ENCODE measurements around the gene GALNT13.
"Not testable (repeated sequence)": the region's sequence is repeated elsewhere in the genome, so short reads cannot be mapped to it uniquely, and the experiment has no call there.

Gene GALNT13

DNA sequence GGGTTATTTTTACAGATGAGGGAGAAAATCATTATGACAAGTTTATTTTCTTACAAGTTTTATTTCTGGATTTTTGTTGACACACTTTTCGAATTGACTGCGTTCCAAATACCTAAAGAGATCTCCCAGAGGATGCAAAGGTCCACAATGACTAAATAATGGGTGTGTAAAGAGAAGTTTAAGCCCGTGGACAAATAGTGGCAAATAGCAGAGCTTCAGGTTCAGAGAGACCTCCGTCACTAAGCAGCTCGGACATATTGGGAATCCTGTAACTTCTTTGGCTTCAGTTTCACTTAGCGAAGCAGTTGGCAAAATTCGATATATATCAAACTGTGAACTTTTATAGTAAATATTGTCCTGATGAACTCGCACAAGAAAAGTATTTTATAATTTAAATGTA lies 556.3 kb downstream of the GALNT13 start:
- DNase-seq, result no peak

DNA sequence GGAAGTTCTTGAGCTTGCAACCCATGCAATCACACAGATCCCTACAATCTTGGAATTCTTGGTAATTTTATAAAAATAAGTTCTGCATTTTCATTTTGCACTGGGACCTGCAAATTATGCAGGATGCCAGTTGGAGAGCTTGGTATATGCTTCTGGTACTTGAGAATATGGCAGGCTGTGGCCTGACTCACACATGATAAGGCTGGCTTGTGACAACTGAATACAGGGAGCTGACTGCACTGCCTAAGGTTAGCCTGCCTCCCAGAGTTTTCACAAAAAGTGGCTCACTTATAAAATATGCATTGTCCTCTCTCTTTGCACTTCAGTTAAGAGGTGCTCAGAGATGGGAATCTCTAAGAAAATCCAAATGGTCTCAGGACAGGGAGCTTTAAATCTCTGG lies 561.3 kb downstream of the GALNT13 start:
- DNase-seq, result no peak

DNA sequence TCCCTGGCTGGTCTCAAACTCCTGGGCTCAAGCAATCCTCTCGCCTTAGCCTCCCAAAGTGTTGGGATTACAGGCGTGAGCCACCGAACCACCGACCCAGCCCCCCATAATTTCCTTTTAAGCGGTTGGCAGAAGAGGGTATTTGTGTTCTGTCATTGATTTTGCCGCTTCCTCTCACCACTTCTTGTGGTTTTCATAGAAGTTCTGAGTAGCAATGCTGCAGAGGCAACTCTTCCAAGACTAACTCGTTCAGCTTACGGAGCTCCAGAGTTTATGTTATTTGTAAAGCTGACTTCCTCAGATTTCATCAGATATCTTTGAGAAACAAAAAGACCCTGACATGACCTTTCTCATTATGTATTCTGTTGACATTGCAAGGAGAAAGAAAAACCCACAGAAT lies 565.4 kb downstream of the GALNT13 start:
- DNase-seq, result no peak

DNA sequence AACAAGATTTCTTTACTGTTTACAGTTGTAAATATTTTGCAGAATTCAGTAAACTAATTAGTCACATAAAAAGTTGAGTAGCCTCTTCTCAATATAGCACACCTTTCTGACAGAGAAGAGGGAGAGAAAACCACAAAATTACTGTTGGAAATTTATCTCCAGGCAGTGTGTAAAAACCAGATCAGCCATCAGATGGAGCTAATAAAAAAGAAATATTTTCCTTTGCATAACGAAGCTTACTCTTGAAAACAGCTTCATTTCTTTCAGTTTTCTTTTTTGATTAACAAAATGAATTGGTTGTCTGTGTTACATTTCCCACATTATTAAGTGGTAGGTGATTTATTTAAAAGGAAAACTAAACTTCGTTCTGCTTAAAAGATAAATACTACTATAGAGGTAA lies 567.4 kb downstream of the GALNT13 start:
- DNase-seq, result no peak

DNA sequence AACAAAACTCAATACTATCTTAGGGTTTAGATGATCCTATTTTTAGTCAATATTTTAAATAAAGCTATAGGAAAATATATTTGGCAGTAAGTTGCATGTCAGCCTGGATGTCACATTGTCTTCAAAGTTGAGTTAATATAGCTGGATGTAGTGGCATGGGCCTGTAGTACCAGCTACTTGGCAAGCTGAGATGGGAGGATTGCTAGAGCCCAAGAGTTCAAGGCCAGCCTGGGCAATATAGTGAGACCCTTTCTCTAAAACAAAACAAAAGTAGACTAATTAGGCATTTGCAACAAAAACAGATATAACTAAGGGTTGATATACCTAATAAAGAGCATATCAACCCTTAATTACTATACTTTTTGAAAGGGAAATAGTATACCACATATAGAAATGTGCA lies 572.2 kb downstream of the GALNT13 start:
- DNase-seq, result no peak

DNA sequence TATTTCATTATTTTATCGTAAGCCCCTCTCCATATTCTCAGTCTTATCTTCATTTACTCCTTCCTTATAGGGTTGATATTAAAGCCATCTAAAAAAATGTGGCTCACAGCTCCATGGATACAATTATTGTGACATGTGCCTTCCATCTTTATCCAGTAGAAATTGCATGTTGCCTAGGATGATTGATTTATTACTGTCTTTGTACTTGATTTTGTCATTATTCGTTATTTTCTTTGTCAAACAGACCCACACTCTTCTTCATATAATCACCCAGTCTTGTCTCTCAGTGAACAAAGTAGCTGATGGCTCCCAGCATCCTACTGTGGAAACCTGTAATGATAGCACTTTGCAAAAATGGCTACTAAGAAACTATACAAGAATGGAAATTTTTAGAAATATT lies 574.6 kb downstream of the GALNT13 start:
- DNase-seq, result no peak

DNA sequence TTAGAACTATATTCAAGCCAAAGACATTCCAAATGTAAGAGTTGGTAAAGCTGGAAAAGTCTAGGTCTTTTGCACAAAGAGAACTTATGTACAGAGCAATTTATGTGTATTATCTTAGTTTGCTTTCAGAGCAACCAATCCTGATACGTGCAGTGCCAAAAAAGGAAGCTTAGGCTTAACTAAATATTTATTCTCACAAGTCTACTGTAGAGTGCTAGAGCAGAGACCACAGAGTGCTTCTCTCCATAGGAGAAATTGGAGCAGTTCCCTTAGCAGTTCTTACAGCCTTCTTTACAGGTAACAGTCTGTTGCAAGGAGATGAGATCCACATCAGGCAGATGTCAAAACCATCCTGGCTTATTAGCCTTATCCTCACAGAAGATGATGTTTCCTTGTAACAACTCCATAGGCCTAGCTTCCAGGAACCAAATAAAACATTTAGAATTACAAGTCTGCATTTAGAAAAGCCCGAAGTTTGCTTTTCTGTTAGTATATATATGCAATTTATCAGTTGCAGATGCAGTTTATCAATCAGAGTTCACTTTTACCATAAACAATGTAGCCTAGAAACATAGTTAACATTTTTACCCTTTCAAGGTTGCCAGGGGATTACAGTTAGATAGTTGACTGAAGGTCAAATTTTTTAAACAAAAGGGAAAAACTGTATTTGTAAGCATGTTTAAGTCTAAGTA lies 576.2 kb downstream of the GALNT13 start:
- DNase-seq, result no peak

DNA sequence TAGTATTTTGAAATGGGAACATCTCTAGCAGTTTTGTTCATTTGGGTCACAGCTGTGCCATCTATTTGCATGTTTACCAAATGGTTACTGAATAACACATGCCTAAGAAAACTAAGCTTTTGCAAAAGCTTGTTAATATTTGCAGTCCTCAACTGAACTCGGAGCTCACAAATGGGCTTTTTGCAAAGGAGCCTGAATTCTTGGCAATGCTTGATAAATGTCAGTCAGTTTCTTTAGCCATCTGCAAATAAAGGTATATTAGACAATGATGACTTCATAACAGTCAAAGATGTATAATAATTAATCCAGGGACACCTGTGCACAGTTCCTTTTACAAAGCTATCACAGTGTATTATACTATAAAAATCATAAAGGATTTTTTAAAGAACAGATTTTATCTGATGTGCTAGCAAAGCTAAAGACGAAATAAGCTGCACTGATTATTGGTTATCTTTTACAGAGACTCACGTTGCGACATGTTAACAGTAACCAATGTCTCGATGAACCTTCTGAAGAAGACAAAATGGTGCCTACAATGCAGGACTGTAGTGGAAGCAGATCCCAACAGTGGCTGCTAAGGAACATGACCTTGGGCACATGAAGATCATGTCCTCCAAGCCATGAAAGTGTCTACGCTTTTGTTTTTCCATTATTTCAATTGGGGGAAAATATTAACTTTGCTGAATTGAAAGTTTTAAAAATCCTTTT lies 578.4 kb downstream of the GALNT13 start:
- no peak for DNase-seq

DNA sequence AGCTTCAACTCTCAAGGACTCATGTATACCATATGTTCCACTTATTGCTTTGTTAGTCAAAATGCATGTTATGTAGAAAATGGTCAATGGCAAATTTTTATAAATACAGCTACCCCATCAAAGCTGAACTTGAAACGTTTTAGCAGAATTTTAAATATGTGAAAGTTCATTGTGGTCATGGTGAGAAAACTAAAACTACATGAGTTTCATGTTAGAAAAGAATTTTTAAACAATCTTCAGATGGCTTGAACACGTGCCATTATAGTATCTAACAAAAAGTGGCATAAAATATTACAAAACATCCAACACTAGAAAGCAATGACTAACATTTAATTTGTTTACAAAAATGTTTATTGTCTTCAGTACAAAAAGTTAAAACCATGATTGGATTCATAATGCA lies 580.7 kb downstream of the GALNT13 start:
- DNase-seq, result no peak

DNA sequence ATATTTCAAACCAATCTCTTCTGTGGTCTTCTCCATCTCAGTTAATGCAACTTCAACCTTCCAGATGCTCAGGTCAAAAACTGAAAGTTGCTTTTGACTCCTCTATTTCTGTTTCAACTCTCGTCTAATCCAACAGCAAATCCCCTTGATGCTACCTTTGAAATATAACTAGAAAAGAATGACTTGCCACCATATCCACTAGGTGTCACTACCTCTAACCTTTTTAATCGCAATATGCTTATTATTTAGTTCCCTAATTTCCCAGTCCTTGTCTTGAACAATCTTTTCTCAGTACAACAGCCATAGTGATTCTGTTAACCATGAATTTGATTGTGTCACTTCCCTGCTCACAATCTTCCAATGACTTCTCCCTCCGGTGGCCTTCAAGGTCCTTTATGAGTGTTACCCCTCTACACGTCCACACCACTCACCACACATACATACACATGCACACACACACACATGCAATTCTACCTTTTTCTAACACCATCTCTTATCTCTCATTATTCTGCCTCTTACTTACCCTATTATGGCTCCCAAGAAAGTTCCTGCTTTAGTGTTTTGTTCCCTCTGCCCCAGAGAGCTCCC lies 581.3 kb downstream of the GALNT13 start:
- no peak for DNase-seq

DNA sequence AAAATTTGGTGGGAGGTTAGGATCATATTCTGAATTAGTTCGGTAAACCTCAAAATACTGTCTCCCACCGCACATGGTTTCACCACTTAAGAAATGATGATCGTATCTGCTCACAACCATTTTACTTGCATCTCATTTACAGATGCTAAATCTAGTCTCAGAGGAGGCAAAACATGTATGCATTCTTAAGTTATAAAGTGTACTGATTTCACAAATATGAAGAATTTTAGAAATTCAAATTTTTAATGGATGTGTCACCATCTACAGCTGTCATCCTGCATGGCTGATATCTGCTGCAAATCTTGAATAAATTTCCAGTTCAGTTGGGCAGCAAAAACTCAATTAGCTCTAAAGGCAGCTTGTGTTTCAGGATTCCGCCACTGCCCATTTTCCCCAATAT lies 583.4 kb downstream of the GALNT13 start:
- no peak for DNase-seq

DNA sequence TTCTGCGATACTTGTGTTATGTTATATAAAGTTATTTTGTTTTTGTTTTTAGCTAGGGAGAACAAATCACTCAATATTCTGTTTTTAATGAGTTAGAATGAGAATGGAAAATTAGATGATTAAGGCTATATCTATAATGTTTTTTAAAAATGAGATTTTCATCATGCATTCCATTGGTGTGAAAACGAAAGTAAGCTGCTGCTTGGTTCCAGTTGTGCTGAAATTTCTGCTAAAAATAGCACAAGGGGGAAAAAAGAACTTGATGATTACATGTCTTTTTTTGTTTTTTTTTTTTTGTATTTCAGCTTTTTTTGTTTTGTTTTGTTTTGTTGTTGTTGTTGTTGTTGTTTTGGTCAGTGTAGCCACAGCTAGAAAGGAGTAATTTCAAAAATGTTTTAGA lies 584.1 kb downstream of the GALNT13 start:
- DNase-seq, result no peak

DNA sequence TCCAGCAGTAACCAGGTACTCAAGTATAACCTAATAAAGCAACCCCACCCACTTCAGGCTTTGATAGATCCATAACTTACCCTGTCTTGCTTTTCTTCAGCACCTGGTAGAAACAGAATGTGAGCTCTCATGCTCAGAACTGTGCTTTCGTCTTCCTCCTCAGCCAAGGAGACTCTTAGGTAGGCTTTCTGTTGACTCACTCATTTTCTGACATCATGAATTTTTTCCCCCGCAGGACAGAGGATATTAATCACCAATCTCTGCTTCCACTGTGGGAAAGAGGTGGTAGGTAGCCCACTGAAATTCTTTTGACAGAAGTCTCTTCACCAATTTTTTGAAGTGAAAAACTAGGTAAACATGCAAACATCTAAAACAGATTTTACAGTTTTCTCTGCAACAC lies 585.6 kb downstream of the GALNT13 start:
- DNase-seq, result no peak

DNA sequence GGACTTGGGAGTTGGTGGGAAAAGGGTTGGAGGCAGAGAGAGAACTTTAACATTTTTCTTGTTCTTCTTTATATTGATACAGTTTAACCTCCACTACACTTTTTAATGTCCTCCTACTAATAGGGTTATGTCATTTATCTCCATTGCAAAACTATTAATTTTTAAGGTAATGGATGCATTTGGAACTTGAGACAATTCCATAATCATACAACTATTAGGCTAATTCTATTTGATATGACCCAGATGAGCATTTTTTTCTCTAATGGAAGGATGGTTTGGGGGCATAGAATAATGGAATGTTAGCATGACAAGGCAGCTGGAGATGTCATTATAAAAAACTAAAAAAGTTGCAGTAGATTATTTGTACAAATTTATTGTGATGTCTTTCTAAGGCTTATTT lies 587.6 kb downstream of the GALNT13 start:
- DNase-seq, result no peak

DNA sequence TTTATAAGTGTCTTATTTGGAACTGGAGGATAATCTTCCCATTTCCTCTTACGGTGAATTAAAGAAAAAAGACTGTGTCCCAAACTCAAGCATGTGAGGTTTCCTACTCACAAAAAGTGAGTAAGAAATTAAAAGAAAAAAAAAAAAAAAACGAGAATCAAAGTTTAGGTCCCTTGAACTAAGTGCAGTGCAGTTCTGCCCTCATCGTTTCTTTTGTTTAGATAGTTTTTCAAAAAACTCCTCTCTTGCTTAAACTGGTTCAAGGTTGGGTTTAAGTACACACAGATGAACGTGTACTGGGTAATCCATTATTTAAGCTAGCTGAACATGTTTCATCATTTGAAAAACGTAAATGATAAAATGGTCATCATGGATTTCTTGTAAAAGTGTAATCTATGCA lies 590.9 kb downstream of the GALNT13 start:
- no peak for DNase-seq

DNA sequence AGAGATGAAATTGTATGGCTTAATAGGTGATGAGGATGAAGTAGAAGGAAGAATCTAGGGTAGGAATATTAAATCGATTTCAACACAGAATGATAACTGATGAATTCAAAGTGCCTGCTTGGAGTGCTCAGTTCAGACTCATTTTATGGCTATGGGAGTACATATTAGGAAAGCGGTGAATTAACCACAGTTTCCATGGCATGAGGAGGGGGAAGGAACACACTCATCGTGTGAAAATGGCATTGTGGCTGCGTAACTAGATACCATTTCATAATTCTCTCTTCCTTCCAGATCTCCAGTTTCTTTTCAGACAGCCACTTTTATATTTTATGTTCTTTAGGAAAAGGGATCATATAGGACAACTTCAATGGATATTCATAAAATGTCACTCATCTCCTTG lies 594.5 kb downstream of the GALNT13 start:
- DNase-seq, result no peak

DNA sequence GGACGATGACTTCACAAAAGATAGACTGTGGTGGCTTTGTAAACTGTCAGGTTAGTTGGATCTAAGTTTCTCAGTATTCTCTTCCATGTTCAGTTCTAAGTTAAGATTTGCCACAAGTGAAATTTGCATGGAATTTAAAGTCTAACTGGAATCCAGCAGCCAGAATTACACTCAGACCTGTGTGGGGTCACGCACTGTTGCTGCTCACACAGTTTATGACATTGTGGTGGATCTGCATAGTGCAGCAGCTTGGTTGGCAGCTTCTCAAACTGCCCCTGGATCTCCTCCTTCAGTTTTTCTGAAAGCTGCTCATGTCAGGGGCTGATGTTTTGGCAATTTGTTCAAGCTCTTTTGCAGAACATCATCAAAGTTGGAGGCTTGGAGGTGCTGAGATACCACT lies 598.7 kb downstream of the GALNT13 start:
- no peak for DNase-seq

DNA sequence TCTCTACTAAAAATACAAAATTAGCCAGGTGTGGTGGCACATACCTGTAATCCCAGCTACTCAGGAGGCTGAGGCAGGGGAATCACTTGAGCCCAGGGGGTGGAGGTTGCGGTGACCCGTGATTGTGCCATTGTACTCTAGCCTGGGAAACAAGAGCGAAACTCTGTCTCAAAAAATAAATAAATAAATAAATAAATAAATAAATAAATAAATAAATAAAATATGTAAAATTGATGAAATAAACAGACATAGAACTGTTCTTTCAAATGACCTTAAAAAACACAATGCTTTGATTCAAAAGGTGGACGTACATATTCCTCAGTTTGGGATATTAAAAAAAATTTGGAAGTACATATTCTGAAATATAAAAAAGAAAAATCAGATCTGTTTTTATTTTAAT lies 599.8 kb downstream of the GALNT13 start:
- DNase-seq, result not testable (repeated sequence)

DNA sequence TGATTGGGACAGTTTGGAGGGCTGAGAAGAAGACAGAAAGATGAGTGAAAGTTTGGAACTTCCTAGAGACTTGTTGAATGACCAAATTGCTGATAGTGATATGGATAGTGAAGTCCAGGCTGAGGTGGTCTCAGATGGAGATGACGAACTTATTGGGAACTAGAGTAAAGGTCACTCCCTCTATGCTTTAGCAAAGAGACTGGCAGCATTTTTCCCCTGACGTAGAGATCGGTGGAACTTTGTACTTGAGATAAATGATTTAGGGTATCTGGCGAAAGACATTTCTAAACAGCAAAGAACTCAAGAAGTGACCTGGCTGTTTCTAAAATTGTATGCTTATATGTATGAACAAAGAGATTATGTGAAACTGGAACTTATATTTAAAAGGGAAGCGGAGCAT lies 605.6 kb downstream of the GALNT13 start:
- DNase-seq, result no peak

DNA sequence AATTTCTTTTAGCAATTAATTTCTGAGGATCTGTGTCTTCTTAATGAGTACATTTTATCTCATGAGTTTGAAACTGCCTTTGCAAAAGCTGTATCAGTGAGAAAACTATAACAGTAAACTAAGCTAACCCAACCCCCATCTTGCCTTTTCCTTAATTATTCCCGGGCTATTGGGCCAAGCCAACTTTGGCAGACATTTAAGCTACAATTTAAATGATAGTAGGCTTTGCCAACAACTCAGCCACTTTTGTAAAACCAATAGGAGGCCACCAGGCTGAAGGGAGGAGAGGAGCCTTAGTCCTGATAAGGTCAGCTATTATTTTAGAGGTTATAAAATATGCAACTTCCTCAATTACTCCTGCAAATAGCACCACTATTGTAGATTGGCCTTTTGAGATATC lies 608.8 kb downstream of the GALNT13 start:
- DNase-seq, result no peak

DNA sequence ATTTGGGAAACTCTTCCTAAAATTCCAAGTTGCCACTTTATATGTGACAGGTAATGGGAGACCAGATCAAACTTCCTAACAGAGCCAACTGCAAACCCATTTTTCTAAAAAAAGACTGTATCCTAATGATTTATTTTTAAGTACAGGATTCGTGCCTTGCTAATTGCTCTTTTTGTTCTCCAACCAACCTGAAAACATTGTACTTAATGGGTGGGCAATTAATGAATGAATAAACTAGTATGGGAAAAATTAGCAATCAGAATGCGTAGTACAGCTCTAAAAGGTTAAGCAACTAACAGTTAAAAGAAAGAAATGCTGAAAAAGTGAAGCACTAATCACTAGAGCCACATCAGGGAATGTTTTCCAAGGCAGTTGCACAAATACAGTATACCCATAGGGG lies 609.6 kb downstream of the GALNT13 start:
- DNase-seq, result no peak

DNA sequence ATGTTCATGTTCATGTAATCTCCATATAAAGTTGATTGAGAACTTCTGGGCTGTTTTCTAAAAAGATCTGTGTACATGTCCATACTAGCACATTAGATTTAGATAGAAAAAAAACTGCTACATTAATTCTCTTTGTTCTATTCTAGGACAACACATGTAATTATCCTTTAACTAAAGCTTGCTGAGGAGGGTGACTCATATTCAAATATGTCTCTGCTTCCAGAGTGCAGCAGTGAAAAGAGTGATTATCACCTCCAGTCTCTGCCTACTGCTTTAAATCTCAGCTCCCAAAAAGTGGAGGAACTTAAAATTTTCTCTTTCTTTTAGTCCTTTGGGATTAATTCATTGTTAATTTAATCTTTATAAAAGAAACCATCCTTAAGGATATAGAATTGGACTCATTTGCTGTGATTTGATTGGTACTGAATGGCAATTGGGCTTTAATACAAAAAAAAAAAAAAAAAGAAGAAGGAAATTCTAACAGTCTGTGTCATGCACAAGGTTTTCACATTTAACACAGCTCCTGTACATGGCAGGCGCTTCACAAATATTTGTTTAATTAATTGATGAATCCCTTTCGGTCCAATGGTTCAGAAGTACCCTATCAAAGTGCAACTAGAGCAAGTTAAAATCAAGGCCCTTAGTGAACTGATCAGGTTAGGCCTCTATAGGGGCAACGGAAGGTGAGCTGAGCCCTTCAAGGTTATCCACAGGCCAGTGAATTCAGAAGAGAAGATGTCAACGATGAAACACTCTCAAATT lies 612.8 kb downstream of the GALNT13 start:
- no peak for DNase-seq

DNA sequence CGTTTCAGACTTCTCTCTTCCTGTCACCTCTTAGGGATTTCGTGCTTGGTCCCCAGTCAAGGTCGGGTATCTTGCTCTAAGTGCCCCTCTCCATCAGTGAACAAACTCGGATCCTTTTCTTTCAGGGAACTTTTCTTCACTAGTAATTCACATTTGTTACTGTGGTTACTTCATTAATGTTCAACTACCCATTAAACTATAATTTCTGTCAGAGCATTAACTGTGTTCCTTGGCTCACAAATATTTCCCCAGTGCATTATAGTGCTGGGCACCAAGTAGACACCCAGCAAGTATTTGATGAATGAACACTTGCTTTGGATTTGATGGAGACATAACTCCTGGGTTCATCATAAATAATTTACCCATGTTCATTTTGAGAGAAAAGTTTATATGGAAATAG lies 617.1 kb downstream of the GALNT13 start:
- DNase-seq, result no peak

Data from right hindlimb (tissue), 1 donor.